Astrocyte (in vitro differentiated cells and primary cell): ENCODE data around the gene ALDH3A1. TPM values are rescaled to one million over a fixed set of nuclear protein-coding genes. Genes with fewer than 3 reads are reported as not detected.

ENCODE experiments used
- DNase-seq: peaks from one replicate; pipeline ENCODE4 v3.0.0-alpha.2; 2010; ENCODE audit warnings: low read depth
- FAIRE-seq: peaks from 2 replicates; lab custom pipeline; 2011; peaks lifted over from hg19 to GRCh38; lab: Jason Lieb, UNC
- H2AFZ ChIP-seq: 2 replicates; pipeline ENCODE4 v1.6.0; 2012; ENCODE audit warnings: low read depth, low read length, inconsistent platforms
- H3K27ac ChIP-seq: 2 replicates; pipeline ENCODE4 v1.5.1; 2011; ENCODE audit warnings: low read depth, low read length, inconsistent platforms
- H3K27me3 ChIP-seq: 2 replicates; pipeline ENCODE4 v1.6.0; 2011; ENCODE audit warnings: low read length, inconsistent platforms; ENCODE audit not compliant: insufficient read depth
- H3K36me3 ChIP-seq: 2 replicates; pipeline ENCODE4 v1.5.1; 2011; ENCODE audit warnings: low read length, inconsistent platforms; ENCODE audit not compliant: insufficient read depth
- H3K4me1 ChIP-seq: 2 replicates; pipeline ENCODE4 v1.5.1; 2011; ENCODE audit warnings: low read length, inconsistent platforms; ENCODE audit not compliant: insufficient read depth
- H3K4me2 ChIP-seq: 2 replicates; pipeline ENCODE4 v1.6.0; 2012; ENCODE audit warnings: low read length, inconsistent platforms
- H3K4me3 ChIP-seq: 2 replicates; pipeline ENCODE4 v1.5.1; 2011; ENCODE audit warnings: low read depth, mild to moderate bottlenecking, low read length, inconsistent platforms; ENCODE audit not compliant: insufficient read depth
- H3K79me2 ChIP-seq: 2 replicates; pipeline ENCODE4 v1.6.0; 2012; ENCODE audit warnings: mild to moderate bottlenecking, low read length, inconsistent platforms; ENCODE audit not compliant: insufficient read depth
- H3K9ac ChIP-seq: 2 replicates; pipeline ENCODE4 v1.6.0; 2012; ENCODE audit warnings: mild to moderate bottlenecking, low read length, inconsistent platforms
- H3K9me3 ChIP-seq: 2 replicates; pipeline ENCODE4 v1.5.1; 2012; ENCODE audit warnings: low read depth, mild to moderate bottlenecking, low read length, inconsistent platforms; ENCODE audit not compliant: insufficient read depth
- H4K20me1 ChIP-seq: 2 replicates; pipeline ENCODE4 v1.6.0; 2012; ENCODE audit warnings: low read length, inconsistent platforms; ENCODE audit not compliant: insufficient read depth
- H3K27ac Mint-ChIP-seq: one replicate; pipeline ENCODE4 v1.8.0; 2021; ENCODE audit warnings: mild to moderate bottlenecking, mixed read lengths; ENCODE audit not compliant: unreplicated experiment
- H3K27me3 Mint-ChIP-seq: one replicate; pipeline ENCODE4 v1.8.0; 2021; ENCODE audit warnings: low read depth, mixed read lengths; ENCODE audit not compliant: unreplicated experiment
- H3K36me3 Mint-ChIP-seq: one replicate; pipeline ENCODE4 v1.8.0; 2021; ENCODE audit warnings: low read depth, mixed read lengths; ENCODE audit not compliant: unreplicated experiment
- H3K4me1 Mint-ChIP-seq: one replicate; pipeline ENCODE4 v1.8.0; 2021; ENCODE audit warnings: low read depth, mixed read lengths; ENCODE audit not compliant: unreplicated experiment
- H3K4me3 Mint-ChIP-seq: one replicate; pipeline ENCODE4 v1.8.0; 2021; ENCODE audit warnings: mild to moderate bottlenecking, moderate library complexity, mixed read lengths; ENCODE audit not compliant: unreplicated experiment
- H3K9me3 Mint-ChIP-seq: one replicate; pipeline ENCODE4 v1.8.0; 2021; ENCODE audit warnings: mild to moderate bottlenecking, mixed read lengths; ENCODE audit not compliant: unreplicated experiment
- CTCF ChIP-seq: IDR thresholded peaks from 2 replicates; pipeline ENCODE4 v1.5.1; 2011; ENCODE audit warnings: low read depth, mild to moderate bottlenecking, inconsistent platforms, low read length, moderate library complexity; ENCODE audit not compliant: insufficient read depth
- EZH2 ChIP-seq: IDR thresholded peaks from 2 replicates; pipeline ENCODE4 v1.6.1; 2012; ENCODE audit warnings: mild to moderate bottlenecking, low read length, inconsistent platforms; ENCODE audit not compliant: insufficient read depth
- total RNA-seq: library from RNA; stranded (reverse); gene quantifications from 2 replicates; pipeline ENCODE4 v1.2.1, GENCODE V29; 2021

ALDH3A1 gene
- total RNA-seq, 1 donor from 2014 or later, result not detected

- Histone ChIP-seq H3K4me1 (peaks cover 18% of the 10 kb centered on the region), H3K4me2 (no peak overlapping the region), H3K36me3 (no peaks in the 10 kb centered on the region), H3K79me2 (no peaks in the 10 kb centered on the region), H3K9me3 (no peaks in the 10 kb centered on the region), H3K4me3 (no peak overlapping the region), H3K27ac (no peak overlapping the region), H3K27me3 (peaks cover 6% of the 10 kb centered on the region), H4K20me1 (no peaks in the 10 kb centered on the region), H3K9ac (no peak overlapping the region), H2AFZ (no peak overlapping the region)
- Mint-ChIP-seq H3K9me3 (no peaks in the 10 kb centered on the region), H3K27ac (no peak overlapping the region), H3K4me3 (no peak overlapping the region), H3K36me3 (peaks cover 2% of the 10 kb centered on the region), H3K4me1 (peaks cover 7% of the 10 kb centered on the region), H3K27me3 (peaks cover 51% of the 10 kb centered on the region)
- TF ChIP-seq EZH2, result no peak
- TF ChIP-seq CTCF, result no peak
- no peak for DNase-seq
- no peak for FAIRE-seq
These were observed 702 bp upstream of the ALDH3A1 start for GRCh38 chr17:19748807-19749193.

GRCh38 chr17:19747159-19747719 is 859 bp downstream of the ALDH3A1 start:
- no peak for FAIRE-seq
- Histone ChIP-seq H3K79me2 (no peaks in the 10 kb centered on the region), H3K27ac (no peak overlapping the region), H3K27me3 (peaks cover 6% of the 10 kb centered on the region), H3K4me3 (no peak overlapping the region), H4K20me1 (no peaks in the 10 kb centered on the region), H2AFZ (no peak overlapping the region), H3K9ac (no peak overlapping the region), H3K4me2 (no peak overlapping the region), H3K9me3 (no peaks in the 10 kb centered on the region), H3K4me1 (peaks cover 2% of the 10 kb centered on the region), H3K36me3 (no peaks in the 10 kb centered on the region)
- no peak overlapping the region for H3K4me3 Mint-ChIP-seq
- H3K27me3 Mint-ChIP-seq, result peaks cover 57% of the 10 kb centered on the region
- peaks cover 2% of the 10 kb centered on the region for H3K36me3 Mint-ChIP-seq
- no peak overlapping the region for H3K27ac Mint-ChIP-seq
- H3K9me3 Mint-ChIP-seq, result no peaks in the 10 kb centered on the region
- TF ChIP-seq EZH2 (no peak), CTCF (no peak)
- DNase-seq, result no peak
- no peaks in the 10 kb centered on the region for H3K4me1 Mint-ChIP-seq

- no peaks in the 10 kb centered on the region for H4K20me1 ChIP-seq
- H3K4me2 ChIP-seq, result no peak overlapping the region
- H3K4me1 Mint-ChIP-seq, result no peaks in the 10 kb centered on the region
- H3K27ac ChIP-seq, result no peak overlapping the region
- no peaks in the 10 kb centered on the region for H3K9me3 Mint-ChIP-seq
- peaks cover 2% of the 10 kb centered on the region for H3K36me3 Mint-ChIP-seq
- no peak overlapping the region for H3K4me3 ChIP-seq
- peaks cover 62% of the 10 kb centered on the region for H3K27me3 Mint-ChIP-seq
- DNase-seq (no peak), FAIRE-seq (no peak)
- no peaks in the 10 kb centered on the region for H3K36me3 ChIP-seq
- H3K27ac Mint-ChIP-seq, result peak overlapping the region; percentile 19
- TF ChIP-seq EZH2 (no peak), CTCF (no peak)
- no peaks in the 10 kb centered on the region for H3K4me1 ChIP-seq
- H3K27me3 ChIP-seq, result peaks cover 6% of the 10 kb centered on the region
- no peak overlapping the region for H3K9ac ChIP-seq
- no peaks in the 10 kb centered on the region for H3K9me3 ChIP-seq
- H3K4me3 Mint-ChIP-seq, result no peak overlapping the region
- no peaks in the 10 kb centered on the region for H3K79me2 ChIP-seq
- no peak overlapping the region for H2AFZ ChIP-seq
These were observed 1.6 kb downstream of the ALDH3A1 start for GRCh38 chr17:19746517-19746916.
